Renal cortical epithelial cell (primary cell): ENCODE measurements around the gene DAZAP1. TPM values are rescaled to one million over a fixed set of nuclear protein-coding genes. Genes with fewer than 3 reads are reported as not detected.
A peak's percentile ranks its signal among the peaks of the same experiment; 100 is the strongest.
"Not testable (repeated sequence)": the region's sequence is repeated elsewhere in the genome, so short reads cannot be mapped to it uniquely, and the experiment has no call there.

Experiments
- DNase-seq: peaks from one replicate; pipeline ENCODE4 v3.0.0-alpha.2; 2011; ENCODE audit warnings: low read depth
- total RNA-seq: library from RNA; depleted of rRNA; stranded (reverse); fragments of >200 nt; gene quantifications from 2 replicates; pipeline ENCODE4 v1.2.3, GENCODE V29; 2014

The DAZAP1 gene
- total RNA-seq, 1 donor from 2014 or later, result 49.2 TPM

GRCh38 chr19:1471010-1471514 is 63.7 kb downstream of the DAZAP1 start:
- DNase-seq, result no peak

- no peak for DNase-seq
Observed at GRCh38 chr19:1471515-1472160, 64.3 kb downstream of the DAZAP1 start.

- DNase-seq, result no peak
Observed at GRCh38 chr19:1472231-1473084, 65.1 kb downstream of the DAZAP1 start.

- DNase-seq, result no peak
Observed at GRCh38 chr19:1473085-1473851, 65.9 kb downstream of the DAZAP1 start.

- DNase-seq, result no peak
Observed at GRCh38 chr19:1474011-1474764, 66.8 kb downstream of the DAZAP1 start.

- no peak for DNase-seq
Observed at GRCh38 chr19:1474765-1475351, 67.5 kb downstream of the DAZAP1 start.

- no peak for DNase-seq
Observed at GRCh38 chr19:1475751-1476437, 68.5 kb downstream of the DAZAP1 start.

GRCh38 chr19:1477056-1477455 is 69.7 kb downstream of the DAZAP1 start:
- not testable (repeated sequence) for DNase-seq

- DNase-seq, result peak; percentile 82
Observed at GRCh38 chr19:1478934-1479707, 71.7 kb downstream of the DAZAP1 start, which contains the start of gene C19orf25. Gene C19orf25 (minus strand): TSS chr19:1479215. CDS start chr19:1478903, 312 bp downstream.

GRCh38 chr19:1481224-1481892 is 74.0 kb downstream of the DAZAP1 start:
- DNase-seq, result no peak

- DNase-seq, result no peak
Observed at GRCh38 chr19:1481893-1482360, 74.5 kb downstream of the DAZAP1 start.

GRCh38 chr19:1482361-1483130 is 75.2 kb downstream of the DAZAP1 start:
- no peak for DNase-seq

- DNase-seq, result no peak
Observed at GRCh38 chr19:1483131-1483978, 76.0 kb downstream of the DAZAP1 start.

- no peak for DNase-seq
Observed at GRCh38 chr19:1483979-1484428, 76.6 kb downstream of the DAZAP1 start.
